ENCODE measurements around the gene RPL31.

RPL31 gene

DNA sequence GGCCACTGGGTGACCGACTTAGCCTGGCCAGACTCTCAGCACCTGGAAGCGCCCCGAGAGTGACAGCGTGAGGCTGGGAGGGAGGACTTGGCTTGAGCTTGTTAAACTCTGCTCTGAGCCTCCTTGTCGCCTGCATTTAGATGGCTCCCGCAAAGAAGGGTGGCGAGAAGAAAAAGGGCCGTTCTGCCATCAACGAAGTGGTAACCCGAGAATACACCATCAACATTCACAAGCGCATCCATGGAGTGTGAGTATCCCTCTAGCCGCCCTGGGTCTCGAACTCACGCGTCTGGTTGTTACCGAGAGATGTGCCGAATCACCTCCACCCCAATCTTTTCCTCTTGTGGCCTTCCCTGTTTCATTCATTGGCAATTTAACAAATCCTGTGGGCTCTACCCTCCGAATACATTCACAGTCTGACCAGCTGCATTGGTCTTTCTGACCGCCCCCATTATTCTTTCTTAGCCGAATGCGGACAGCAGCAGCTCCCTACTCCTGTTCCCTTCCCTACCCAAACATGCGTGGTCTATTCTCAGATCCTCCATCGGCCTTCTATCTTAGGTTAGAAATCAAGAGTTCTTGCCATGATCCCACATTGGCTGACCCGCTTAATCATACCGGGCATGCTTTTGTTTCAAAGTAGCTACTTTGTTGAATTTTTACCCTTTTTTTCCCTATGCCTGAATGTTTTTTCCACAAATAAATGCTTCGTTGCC lies 631 bp downstream of the RPL31 start:
- peak overlapping the region; percentile 99 for H3K4me3 ChIP-seq (ENCODE audit: low read length)
- no peak for DNase-seq (ENCODE audit: low read depth)
- no peak for TF ChIP-seq CTCF (conservative IDR thresholded peaks at IDR 0.05; ENCODE audit: low read length)

DNA sequence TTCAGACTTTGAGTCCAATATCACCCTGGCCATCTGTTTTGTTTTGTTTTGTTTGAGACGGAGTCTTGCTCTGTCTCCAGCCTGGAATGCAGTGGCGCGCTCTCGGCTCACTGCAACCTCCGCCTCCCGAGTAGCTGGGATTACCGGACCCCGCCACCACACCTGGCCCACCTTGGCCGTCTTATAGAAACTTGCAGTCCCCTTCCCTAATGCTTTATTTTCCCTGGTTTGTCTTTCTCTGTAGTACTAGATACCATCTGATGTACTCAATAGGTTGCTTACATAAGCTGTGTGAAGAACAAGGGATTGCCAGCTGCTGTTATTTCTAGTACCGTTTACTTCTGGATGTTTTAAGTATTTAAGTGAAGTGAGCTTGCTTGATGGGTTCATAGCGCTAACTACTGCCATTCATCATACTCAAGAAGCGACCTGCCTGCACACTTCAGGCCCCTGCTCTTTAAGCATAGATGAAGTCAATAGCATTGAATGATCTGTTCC lies 1.2 kb downstream of the RPL31 start:
- peak overlapping the region; percentile 99 for H3K4me3 ChIP-seq (ENCODE audit: low read length)
- DNase-seq (ENCODE audit: low read depth) = no peak
- TF ChIP-seq CTCF (conservative IDR thresholded peaks at IDR 0.05; ENCODE audit: low read length) = no peak

GRCh38 chr2:101004620-101005325 lies 2.7 kb downstream of the RPL31 start:
- no peak overlapping the region; the same call in 1 of the 2 replicates for H3K4me3 ChIP-seq (ENCODE audit: low read length)
- no peak for TF ChIP-seq CTCF (conservative IDR thresholded peaks at IDR 0.05; ENCODE audit: low read length)

GRCh38 chr2:101006065-101006715 lies 4.1 kb downstream of the RPL31 start:
- no peak overlapping the region for H3K4me3 ChIP-seq (ENCODE audit: low read length)
- no peak for DNase-seq (ENCODE audit: low read depth)
- no peak for TF ChIP-seq CTCF (conservative IDR thresholded peaks at IDR 0.05; ENCODE audit: low read length)

More at GRCh38 chr2:101004620-101005325, 2.7 kb downstream of the RPL31 start:
- DNase-seq (ENCODE audit: low read depth) = no peak

GRCh38 chr2:101007415-101008345 lies 5.6 kb downstream of the RPL31 start:
- no peak for DNase-seq (ENCODE audit: low read depth)
- no peak for TF ChIP-seq CTCF (conservative IDR thresholded peaks at IDR 0.05; ENCODE audit: low read length)

GRCh38 chr2:101011152-101011551 lies 9.1 kb downstream of the RPL31 start:
- H3K4me3 ChIP-seq (ENCODE audit: low read length) = no peak overlapping the region
- TF ChIP-seq CTCF (conservative IDR thresholded peaks at IDR 0.05; ENCODE audit: low read length) = no peak
- no peak for DNase-seq (ENCODE audit: low read depth)

More at GRCh38 chr2:101007415-101008345, 5.6 kb downstream of the RPL31 start:
- H3K4me3 ChIP-seq (ENCODE audit: low read length) = no peak overlapping the region
